HCT116 (cell line): ENCODE measurements around the gene CEP19. TPM values are rescaled to one million over a fixed set of nuclear protein-coding genes. Genes with fewer than 3 reads are reported as not detected.

Experiments used
- ATAC-seq: fragments of 200-7000 bp; cut with Tn5 transposase; 2 replicates; pipeline ENCODE4 v1.9.1; 2020; ENCODE audit warnings: mild to moderate bottlenecking, moderate library complexity
- BruUV-seq: library from RNA; stranded (reverse); fragments of 400-500 nt; replicated peaks from 2 replicates; lab custom pipeline; 2021; lab: Mats Ljungman, UMichigan
- CTCF ChIA-PET: fragments of 300-600 bp; sonication (Branson Sonifier 250); formaldehyde crosslinking; loops from one replicate; lab custom pipeline; 2021; ENCODE audit warnings: antibody characterized with exemption; lab: Charles Lee
- POLR2A ChIA-PET: fragments of 300-600, 350-600 bp; sonication (Branson Sonifier 250); formaldehyde crosslinking; loops from one replicate; lab custom pipeline; 2021; ENCODE audit warnings: antibody characterized with exemption; lab: Charles Lee
- RAD21 ChIA-PET, 2 experiments: fragments of 300-600 bp; sonication (Branson Sonifier 250); formaldehyde crosslinking; loops; one replicate each; lab custom pipeline; 2023; ENCODE audit warnings: low total read pairs in 2 of 2; ENCODE audit not compliant: uncharacterized antibody in 2 of 2, unreplicated experiment in 2 of 2, low non-redundant PET in 1 of 2; lab: Charles Lee
- DNase-seq: peaks from one replicate; pipeline ENCODE4 v3.0.0-alpha.2; 2010; ENCODE audit warnings: low read depth, low spot score
- H2AFZ ChIP-seq: fragments of 200-600 bp; shearing (Covaris generic), sonication (generic); 2 replicates; pipeline ENCODE4 v1.6.1; 2017; ENCODE audit warnings: low read depth, mixed run types, mixed read lengths, antibody characterized with exemption, low read length; ENCODE audit not compliant: poor library complexity, severe bottlenecking
- H3K27ac ChIP-seq: 2 replicates; pipeline ENCODE4 v1.5.1; 2012; ENCODE audit warnings: low read depth, low read length
- H3K27me3 ChIP-seq: fragments of 200-600 bp; sonication (generic); 2 replicates; pipeline ENCODE4 v1.6.1; 2016; ENCODE audit warnings: mixed run types, low read length, mixed read lengths; ENCODE audit not compliant: insufficient read depth
- H3K36me3 ChIP-seq, 2 experiments: fragments of 200-500 bp in 1 of 2; fragments of 200-600 bp in 1 of 2; sonication (Bioruptor generic) in 1 of 2; sonication (generic) in 1 of 2; 2 replicates each; pipeline versions ENCODE4 v1.5.1 to v1.6.1; 2014 to 2016; ENCODE audit warnings: low read length in 2 of 2, inconsistent platforms in 1 of 2, mixed read lengths in 1 of 2, mixed run types in 1 of 2; ENCODE audit not compliant: insufficient read depth in 2 of 2, control insufficient read depth in 1 of 2
- H3K4me1 ChIP-seq, 2 experiments: fragments of 200-600 bp in 1 of 2; sonication (generic) in 1 of 2; 2 replicates each; pipeline versions ENCODE4 v1.5.1 to v1.6.1; 2012 to 2017; ENCODE audit warnings: low read length in 2 of 2, inconsistent platforms in 1 of 2, mild to moderate bottlenecking in 1 of 2, mixed read lengths in 1 of 2, mixed run types in 1 of 2, moderate library complexity in 1 of 2; ENCODE audit not compliant: insufficient read depth in 2 of 2, control insufficient read depth in 1 of 2
- H3K4me2 ChIP-seq: fragments of 200-600 bp; sonication (generic); 2 replicates; pipeline ENCODE4 v1.6.1; 2017; ENCODE audit warnings: mixed run types, low read length, mixed read lengths
- H3K4me3 ChIP-seq, 2 experiments: fragments of 200-600 bp in 1 of 2; sonication (generic) in 1 of 2; replicated peaks in 1 of 2; 2 replicates each; pipeline ENCODE4 v1.5.1; 2011 to 2016; ENCODE audit warnings: low read length in 2 of 2, control low read depth in 1 of 2, low read depth in 1 of 2, mild to moderate bottlenecking in 1 of 2, mixed read lengths in 1 of 2, mixed run types in 1 of 2
- H3K79me2 ChIP-seq: fragments of 200-600 bp; sonication (generic); 2 replicates; pipeline ENCODE4 v1.6.1; 2017; ENCODE audit warnings: mild to moderate bottlenecking, mixed run types, low read length, moderate library complexity, mixed read lengths; ENCODE audit not compliant: insufficient read depth
- H3K9ac ChIP-seq: fragments of 200-600 bp; sonication (generic); 2 replicates; pipeline ENCODE4 v1.6.1; 2016; ENCODE audit warnings: low read length, mixed read lengths
- H3K9me2 ChIP-seq: fragments of 200-600 bp; sonication (generic), shearing (Covaris generic); 2 replicates; pipeline ENCODE4 v1.6.1; 2017; ENCODE audit warnings: mixed run types, mild to moderate bottlenecking, moderate library complexity; ENCODE audit not compliant: insufficient read depth
- H3K9me3 ChIP-seq, 2 experiments: fragments of 200-500 bp in 1 of 2; fragments of 200-600 bp in 1 of 2; sonication (Bioruptor generic) in 1 of 2; sonication (generic) in 1 of 2; 2 replicates each; pipeline ENCODE4 v1.6.1; 2014 to 2017; ENCODE audit warnings: low read length in 2 of 2, mixed read lengths in 2 of 2, inconsistent platforms in 1 of 2, low read depth in 1 of 2, mild to moderate bottlenecking in 1 of 2, mixed run types in 1 of 2, moderate library complexity in 1 of 2; ENCODE audit not compliant: control insufficient read depth in 1 of 2, insufficient read depth in 1 of 2
- H4K20me1 ChIP-seq: fragments of 200-600 bp; sonication (generic), shearing (Covaris generic); 2 replicates; pipeline ENCODE4 v1.6.1; 2017; ENCODE audit warnings: mixed run types, mild to moderate bottlenecking, moderate library complexity; ENCODE audit not compliant: insufficient read depth
- CBX3 ChIP-seq: IDR thresholded peaks from 2 replicates; pipeline ENCODE4 v1.6.1; 2012; ENCODE audit warnings: low read depth
- EZH2phosphoT487 ChIP-seq: fragments of 200-600 bp; IDR thresholded peaks from 2 replicates; pipeline ENCODE4 v1.6.1; 2018; ENCODE audit warnings: antibody characterized with exemption, borderline replicate concordance
- JUND ChIP-seq: IDR thresholded peaks from 2 replicates; pipeline ENCODE4 v1.6.1; 2012
- POLR2AphosphoS5 ChIP-seq: IDR thresholded peaks from 2 replicates; pipeline ENCODE4 v1.6.1; 2011; ENCODE audit warnings: mild to moderate bottlenecking, low read depth, low read length, moderate library complexity
- RAD21 ChIP-seq: IDR thresholded peaks from 2 replicates; pipeline ENCODE4 v1.6.1; 2012; ENCODE audit warnings: low read depth, mild to moderate bottlenecking
- TCF7L2 ChIP-seq: IDR thresholded peaks from 2 replicates; pipeline ENCODE4 v1.7.0; 2011; ENCODE audit warnings: borderline replicate concordance, inconsistent platforms; ENCODE audit not compliant: insufficient read depth, insufficient read length; ENCODE audit errors: extremely low read depth
- YY1 ChIP-seq: IDR thresholded peaks from 2 replicates; pipeline ENCODE4 v1.6.1; 2011; ENCODE audit warnings: low read length, low read depth, moderate library complexity, mild to moderate bottlenecking; ENCODE audit not compliant: insufficient replicate concordance; ENCODE audit errors: extremely low read depth
- intact Hi-C: fragments of 100-400 bp; cut with micrococcal nuclease; formaldehyde crosslinking; loops from 2 replicates; pipeline ENCODE4 v1.10.0; 2022
- total RNA-seq: library from RNA; stranded (reverse); gene quantifications from one replicate; pipeline ENCODE4 v1.2.1, GENCODE V29; 2021; ENCODE audit not compliant: unreplicated experiment
- TF ChIP-seq, protein P1 (sequence below): IDR thresholded peaks from 2 replicates; pipeline ENCODE4 v1.6.1; 2011; ENCODE audit warnings: mild to moderate bottlenecking, low read length, moderate library complexity; ENCODE audit not compliant: insufficient replicate concordance; ENCODE audit errors: extremely low read depth
- TF ChIP-seq, protein P2 (sequence below): IDR thresholded peaks from 2 replicates; pipeline ENCODE4 v1.6.1; 2012; ENCODE audit warnings: low read depth
- TF ChIP-seq, protein P3 (sequence below), 3 experiments: fragments of 200-600 bp in 1 of 3; sonication (generic) in 1 of 3; IDR thresholded peaks in 2 of 3; conservative IDR thresholded peaks in 1 of 3; 2 replicates each; pipeline ENCODE4 v1.5.1; 2012 to 2017; ENCODE audit warnings: low read depth in 2 of 3, low read length in 2 of 3, antibody characterized with exemption in 1 of 3, borderline replicate concordance in 1 of 3, control low read depth in 1 of 3, mild to moderate bottlenecking in 1 of 3, mixed read lengths in 1 of 3, mixed run types in 1 of 3, moderate library complexity in 1 of 3; ENCODE audit not compliant: insufficient read depth in 1 of 3

Gene CEP19
- total RNA-seq, 1 experiment from 2014 or later, result 2.7 TPM

DNA sequence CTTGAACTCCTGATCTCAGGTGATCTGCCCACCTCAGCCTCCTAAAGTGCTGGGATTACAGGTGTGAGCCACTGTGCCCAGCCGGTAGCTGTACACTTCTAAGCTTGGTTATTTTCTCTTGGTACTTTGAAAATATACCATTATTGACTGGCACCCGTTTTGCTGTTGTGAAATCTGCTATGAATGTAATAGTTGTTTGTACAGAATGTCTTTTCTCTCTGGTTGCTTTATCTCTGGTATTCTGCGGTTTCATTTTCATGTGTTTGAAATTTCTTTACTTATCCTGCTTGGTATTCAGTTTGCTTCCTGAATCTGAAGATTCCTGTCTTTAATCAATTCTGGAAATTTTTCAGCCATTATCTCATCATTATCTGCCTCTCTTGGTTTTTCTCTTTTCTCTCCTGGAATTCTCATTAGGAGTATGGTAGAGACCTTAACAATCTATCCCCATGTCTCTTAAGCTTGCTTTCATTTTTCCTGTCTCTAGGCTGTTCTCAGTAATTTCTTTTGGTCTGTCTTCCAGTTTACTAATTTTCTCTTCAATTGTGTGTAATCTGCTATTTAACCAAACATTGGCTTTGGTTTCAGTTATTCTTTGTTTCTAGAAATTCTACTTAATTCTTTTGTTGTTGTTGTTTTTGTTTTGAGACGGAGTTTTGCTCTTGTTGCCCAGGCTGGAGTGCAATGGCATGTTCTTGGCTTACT, 24.8 kb upstream of the CEP19 start (continued):
- no peak for TF ChIP-seq TCF7L2
- TF ChIP-seq, all 23 proteins: peak for 0

DNA sequence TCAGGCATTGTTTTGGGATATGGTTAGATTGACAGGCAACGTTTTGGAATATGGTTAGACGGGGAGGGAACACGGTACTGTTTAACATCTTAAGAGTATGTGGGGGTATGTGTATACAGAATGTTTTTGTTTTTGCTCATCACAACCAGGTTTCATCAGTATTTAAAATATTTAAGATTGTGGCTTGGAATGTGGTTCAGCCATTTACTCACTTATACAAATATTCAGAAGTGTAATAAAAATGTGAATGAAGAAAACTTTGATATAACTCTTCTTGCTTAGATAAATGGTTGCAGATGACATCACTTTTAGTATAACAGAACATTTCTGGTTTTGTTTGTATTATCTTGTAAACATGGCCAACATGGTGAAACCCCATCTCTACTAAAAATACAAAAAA, 23.7 kb upstream of the CEP19 start:
- Histone ChIP-seq H2AFZ (no peak overlapping the region), H3K9me2 (no peaks in the 10 kb centered on the region), H3K4me1 (peaks cover 0 to under 1% of the 10 kb centered on the region in 2 experiments; a peak in 1 of 4 replicates), H4K20me1 (no peaks in the 10 kb centered on the region), H3K36me3 (no peaks in the 10 kb centered on the region), H3K27me3 (no peaks in the 10 kb centered on the region), H3K27ac (no peak overlapping the region), H3K9ac (no peak overlapping the region), H3K4me2 (no peak overlapping the region), H3K4me3 (no peak overlapping the region), H3K9me3 (no peaks in the 10 kb centered on the region), H3K79me2 (peaks cover 9% of the 10 kb centered on the region)
- ChIA-PET CTCF (no interaction called here), RAD21 (no interaction called here), POLR2A (no interaction called here)
- no TSS peak for BruUV-seq
- ATAC-seq, result no peak
- DNase-seq, result no peak
- TF ChIP-seq EZH2phosphoT487 (no peak), JUND (no peak), POLR2AphosphoS5 (no peak), CBX3 (no peak), YY1 (no peak), RAD21 (no peak)
- TF ChIP-seq, protein P1, sequence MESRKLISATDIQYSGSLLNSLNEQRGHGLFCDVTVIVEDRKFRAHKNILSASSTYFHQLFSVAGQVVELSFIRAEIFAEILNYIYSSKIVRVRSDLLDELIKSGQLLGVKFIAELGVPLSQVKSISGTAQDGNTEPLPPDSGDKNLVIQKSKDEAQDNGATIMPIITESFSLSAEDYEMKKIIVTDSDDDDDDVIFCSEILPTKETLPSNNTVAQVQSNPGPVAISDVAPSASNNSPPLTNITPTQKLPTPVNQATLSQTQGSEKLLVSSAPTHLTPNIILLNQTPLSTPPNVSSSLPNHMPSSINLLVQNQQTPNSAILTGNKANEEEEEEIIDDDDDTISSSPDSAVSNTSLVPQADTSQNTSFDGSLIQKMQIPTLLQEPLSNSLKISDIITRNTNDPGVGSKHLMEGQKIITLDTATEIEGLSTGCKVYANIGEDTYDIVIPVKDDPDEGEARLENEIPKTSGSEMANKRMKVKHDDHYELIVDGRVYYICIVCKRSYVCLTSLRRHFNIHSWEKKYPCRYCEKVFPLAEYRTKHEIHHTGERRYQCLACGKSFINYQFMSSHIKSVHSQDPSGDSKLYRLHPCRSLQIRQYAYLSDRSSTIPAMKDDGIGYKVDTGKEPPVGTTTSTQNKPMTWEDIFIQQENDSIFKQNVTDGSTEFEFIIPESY, result no peak
- TF ChIP-seq, protein P2, sequence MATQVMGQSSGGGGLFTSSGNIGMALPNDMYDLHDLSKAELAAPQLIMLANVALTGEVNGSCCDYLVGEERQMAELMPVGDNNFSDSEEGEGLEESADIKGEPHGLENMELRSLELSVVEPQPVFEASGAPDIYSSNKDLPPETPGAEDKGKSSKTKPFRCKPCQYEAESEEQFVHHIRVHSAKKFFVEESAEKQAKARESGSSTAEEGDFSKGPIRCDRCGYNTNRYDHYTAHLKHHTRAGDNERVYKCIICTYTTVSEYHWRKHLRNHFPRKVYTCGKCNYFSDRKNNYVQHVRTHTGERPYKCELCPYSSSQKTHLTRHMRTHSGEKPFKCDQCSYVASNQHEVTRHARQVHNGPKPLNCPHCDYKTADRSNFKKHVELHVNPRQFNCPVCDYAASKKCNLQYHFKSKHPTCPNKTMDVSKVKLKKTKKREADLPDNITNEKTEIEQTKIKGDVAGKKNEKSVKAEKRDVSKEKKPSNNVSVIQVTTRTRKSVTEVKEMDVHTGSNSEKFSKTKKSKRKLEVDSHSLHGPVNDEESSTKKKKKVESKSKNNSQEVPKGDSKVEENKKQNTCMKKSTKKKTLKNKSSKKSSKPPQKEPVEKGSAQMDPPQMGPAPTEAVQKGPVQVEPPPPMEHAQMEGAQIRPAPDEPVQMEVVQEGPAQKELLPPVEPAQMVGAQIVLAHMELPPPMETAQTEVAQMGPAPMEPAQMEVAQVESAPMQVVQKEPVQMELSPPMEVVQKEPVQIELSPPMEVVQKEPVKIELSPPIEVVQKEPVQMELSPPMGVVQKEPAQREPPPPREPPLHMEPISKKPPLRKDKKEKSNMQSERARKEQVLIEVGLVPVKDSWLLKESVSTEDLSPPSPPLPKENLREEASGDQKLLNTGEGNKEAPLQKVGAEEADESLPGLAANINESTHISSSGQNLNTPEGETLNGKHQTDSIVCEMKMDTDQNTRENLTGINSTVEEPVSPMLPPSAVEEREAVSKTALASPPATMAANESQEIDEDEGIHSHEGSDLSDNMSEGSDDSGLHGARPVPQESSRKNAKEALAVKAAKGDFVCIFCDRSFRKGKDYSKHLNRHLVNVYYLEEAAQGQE, result no peak
- TF ChIP-seq, protein P3, sequence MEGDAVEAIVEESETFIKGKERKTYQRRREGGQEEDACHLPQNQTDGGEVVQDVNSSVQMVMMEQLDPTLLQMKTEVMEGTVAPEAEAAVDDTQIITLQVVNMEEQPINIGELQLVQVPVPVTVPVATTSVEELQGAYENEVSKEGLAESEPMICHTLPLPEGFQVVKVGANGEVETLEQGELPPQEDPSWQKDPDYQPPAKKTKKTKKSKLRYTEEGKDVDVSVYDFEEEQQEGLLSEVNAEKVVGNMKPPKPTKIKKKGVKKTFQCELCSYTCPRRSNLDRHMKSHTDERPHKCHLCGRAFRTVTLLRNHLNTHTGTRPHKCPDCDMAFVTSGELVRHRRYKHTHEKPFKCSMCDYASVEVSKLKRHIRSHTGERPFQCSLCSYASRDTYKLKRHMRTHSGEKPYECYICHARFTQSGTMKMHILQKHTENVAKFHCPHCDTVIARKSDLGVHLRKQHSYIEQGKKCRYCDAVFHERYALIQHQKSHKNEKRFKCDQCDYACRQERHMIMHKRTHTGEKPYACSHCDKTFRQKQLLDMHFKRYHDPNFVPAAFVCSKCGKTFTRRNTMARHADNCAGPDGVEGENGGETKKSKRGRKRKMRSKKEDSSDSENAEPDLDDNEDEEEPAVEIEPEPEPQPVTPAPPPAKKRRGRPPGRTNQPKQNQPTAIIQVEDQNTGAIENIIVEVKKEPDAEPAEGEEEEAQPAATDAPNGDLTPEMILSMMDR (IDR thresholded peaks at IDR 0.05 in 2 of 3, conservative IDR thresholded peaks at IDR 0.05 in 1 of 3; ENCODE audit: borderline replicate concordance in 1 of 3, insufficient read depth in 1 of 3, low read depth in 2 of 3, low read length in 2 of 3), result no peak
- intact Hi-C loops, result no loop called here
